ENCODE results near the gene NUP62CL.

- TF ChIP-seq POLR2AphosphoS5 (IDR thresholded peaks at IDR 0.05) (no peak), CTCF (IDR thresholded peaks at IDR 0.05) (no peak)
Observed at GRCh38 chrX:107206697-107207065, 448 bp upstream of the NUP62CL start.

Data from gastroesophageal sphincter (tissue), 3 donors.